Astrocyte (in vitro differentiated cells and primary cell): Measurements from ENCODE around the gene DENND6B.

ENCODE experiments used
- EZH2 ChIP-seq: IDR thresholded peaks from 2 replicates; pipeline ENCODE4 v1.6.1; 2012; ENCODE audit warnings: mild to moderate bottlenecking, low read length, inconsistent platforms; ENCODE audit not compliant: insufficient read depth
- TF ChIP-seq, protein P1 (sequence below): IDR thresholded peaks from 2 replicates; pipeline ENCODE4 v1.5.1; 2011; ENCODE audit warnings: low read depth, mild to moderate bottlenecking, inconsistent platforms, low read length, moderate library complexity; ENCODE audit not compliant: insufficient read depth

DNA sequence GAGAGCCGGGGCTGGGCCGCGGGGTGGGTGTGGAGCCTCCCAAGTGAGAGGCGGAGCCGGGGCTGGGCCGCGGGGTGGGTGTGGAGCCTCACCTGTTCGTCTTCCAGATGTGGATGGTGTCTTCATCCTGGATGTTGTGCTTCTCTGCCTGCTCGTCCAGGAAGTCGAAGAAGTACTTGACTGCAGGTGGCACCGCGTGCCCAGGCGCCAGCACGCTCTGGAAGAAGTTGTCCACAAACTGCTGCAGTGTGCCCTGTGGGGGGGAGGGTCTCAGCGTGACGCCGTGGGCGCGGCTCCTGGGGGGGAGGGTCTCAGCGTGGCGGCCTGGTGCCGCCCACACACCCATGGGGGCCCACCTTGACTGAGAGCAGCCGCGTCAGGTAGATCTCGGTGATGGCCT lies 49.1 kb downstream of the DENND6B start:
- TF ChIP-seq, protein P1, sequence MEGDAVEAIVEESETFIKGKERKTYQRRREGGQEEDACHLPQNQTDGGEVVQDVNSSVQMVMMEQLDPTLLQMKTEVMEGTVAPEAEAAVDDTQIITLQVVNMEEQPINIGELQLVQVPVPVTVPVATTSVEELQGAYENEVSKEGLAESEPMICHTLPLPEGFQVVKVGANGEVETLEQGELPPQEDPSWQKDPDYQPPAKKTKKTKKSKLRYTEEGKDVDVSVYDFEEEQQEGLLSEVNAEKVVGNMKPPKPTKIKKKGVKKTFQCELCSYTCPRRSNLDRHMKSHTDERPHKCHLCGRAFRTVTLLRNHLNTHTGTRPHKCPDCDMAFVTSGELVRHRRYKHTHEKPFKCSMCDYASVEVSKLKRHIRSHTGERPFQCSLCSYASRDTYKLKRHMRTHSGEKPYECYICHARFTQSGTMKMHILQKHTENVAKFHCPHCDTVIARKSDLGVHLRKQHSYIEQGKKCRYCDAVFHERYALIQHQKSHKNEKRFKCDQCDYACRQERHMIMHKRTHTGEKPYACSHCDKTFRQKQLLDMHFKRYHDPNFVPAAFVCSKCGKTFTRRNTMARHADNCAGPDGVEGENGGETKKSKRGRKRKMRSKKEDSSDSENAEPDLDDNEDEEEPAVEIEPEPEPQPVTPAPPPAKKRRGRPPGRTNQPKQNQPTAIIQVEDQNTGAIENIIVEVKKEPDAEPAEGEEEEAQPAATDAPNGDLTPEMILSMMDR, result no peak
- no peak for TF ChIP-seq EZH2
